Transverse colon (tissue), 4 donors: Measurements from ENCODE around the gene COMMD7. TPM values are rescaled to one million over a fixed set of nuclear protein-coding genes. Genes with fewer than 3 reads are reported as not detected.
"Not testable (repeated sequence)": the region's sequence is repeated elsewhere in the genome, so short reads cannot be mapped to it uniquely, and the experiment has no call there.

Experiments used
- DNase-seq: peaks from one replicate; pipeline ENCODE4 v3.0.0-alpha.2; 2019
- H3K27ac ChIP-seq, 4 donors: fragments of 200-600 bp; sonication (generic); 2 replicates each; pipeline ENCODE4 v1.5.1; 2016 to 2018; ENCODE audit warnings: inconsistent platforms in 4 of 4
- H3K27me3 ChIP-seq: fragments of 200-600 bp; sonication (generic); 2 replicates; pipeline ENCODE4 v1.5.1; 2017; ENCODE audit warnings: inconsistent platforms
- H3K36me3 ChIP-seq, 4 donors: fragments of 200-600 bp; sonication (generic); 2 replicates each; pipeline ENCODE4 v1.5.1; 2017 to 2019; ENCODE audit warnings: inconsistent platforms in 4 of 4
- H3K4me1 ChIP-seq, 4 donors: fragments of 200-600 bp; sonication (generic); 2 replicates each; pipeline ENCODE4 v1.5.1; 2017 to 2020; ENCODE audit warnings: inconsistent platforms in 4 of 4
- H3K4me3 ChIP-seq, 4 donors: fragments of 200-600 bp; sonication (generic); 1 replicate in 1 of 4; 2 replicates in 3 of 4; pipeline versions ENCODE4 v1.5.1 to v1.6.1; 2017 to 2019; ENCODE audit warnings: inconsistent platforms in 4 of 4
- H3K9me3 ChIP-seq, 2 donors: fragments of 200-600 bp; sonication (generic); 2 replicates each; pipeline ENCODE4 v1.5.1; 2017 to 2019; ENCODE audit warnings: inconsistent platforms in 2 of 2
- CTCF ChIP-seq, 5 experiments: fragments of 200-600 bp in 3 of 5; fragments of 450-650 bp in 2 of 5; sonication (generic) in 3 of 5; IDR thresholded peaks; 1 replicate in 2 of 5; 2 replicates in 3 of 5; pipeline ENCODE4 v1.5.1; 2016 to 2017; ENCODE audit warnings: antibody characterized with exemption in 5 of 5, inconsistent platforms in 3 of 5, mild to moderate bottlenecking in 2 of 5, moderate library complexity in 1 of 5
- EP300 ChIP-seq: sonication (generic); formaldehyde crosslinking; IDR thresholded peaks from one replicate; pipeline ENCODE4 v1.6.1; 2017; ENCODE audit warnings: antibody characterized with exemption, low read depth
- POLR2A ChIP-seq: fragments of 450-650 bp; IDR thresholded peaks from one replicate; pipeline ENCODE4 v1.6.1; 2016; ENCODE audit warnings: antibody characterized with exemption, mild to moderate bottlenecking, moderate library complexity
- POLR2AphosphoS5 ChIP-seq, 3 donors: sonication (generic); formaldehyde crosslinking; IDR thresholded peaks; one replicate each; pipeline ENCODE4 v1.6.1; 2016; ENCODE audit warnings: antibody characterized with exemption in 3 of 3
- WGBS, 2 donors: methylation state at CpG; one replicate each; pipeline ENCODE4 v1.1.5; 2018; ENCODE audit warnings: low coverage in 1 of 2; 5-methylcytosine and 5-hydroxymethylcytosine counted together
- in situ Hi-C, 4 donors: fragments of 200-750 bp; cut with MboI; loops; one replicate each; pipeline versions ENCODE4 v1.15.0 to v1.15.1; 2017; ENCODE audit warnings: low sequenced_read_pairs in 3 of 4, low pct_ligation_motif_present in 1 of 4, low pct_unique_long_range_greater_than_20kb in 1 of 4
- intact Hi-C: fragments of 100-400 bp; cut with DNase I; formaldehyde crosslinking; loops from one replicate; pipeline ENCODE4 v1.15.1; 2023; ENCODE audit warnings: low total_unique reads
- total RNA-seq, 4 donors: library from RNA; depleted of rRNA; stranded (reverse); fragments of >200 nt; gene quantifications; one replicate each; pipeline ENCODE4 v1.1.0, GENCODE V29; 2016

The COMMD7 gene
- total RNA-seq, 4 donors from 2014 or later = 14.3 to 24.8 (median 20.2) TPM

- intact Hi-C loops (no loop called here), in situ Hi-C loops (no loop called here)
- peaks cover 0 to 21% (median 6%) of the 10 kb centered on the region in 4 donors for H3K4me1 ChIP-seq
- WGBS, 2 donors = 48 to 65% methylated on average over 7 of the region's 7 CpGs
- no peaks in the 10 kb centered on the region for H3K9me3 ChIP-seq
- no peak for TF ChIP-seq POLR2A
- no peak for TF ChIP-seq CTCF (IDR thresholded peaks at IDR 0.05)
- no peak for TF ChIP-seq POLR2AphosphoS5 (IDR thresholded peaks at IDR 0.05)
- no peak for TF ChIP-seq EP300
- peak overlapping the region in 2 of 4 donors; percentile 30 to 31 for H3K27ac ChIP-seq
- no peaks in the 10 kb centered on the region for H3K27me3 ChIP-seq
- no peak for DNase-seq
- H3K4me3 ChIP-seq = no peak overlapping the region
- no peaks in the 10 kb centered on the region for H3K36me3 ChIP-seq
Observed at GRCh38 chr20:32737371-32738223, 5.7 kb downstream of the COMMD7 start.

GRCh38 chr20:32731882-32732266, 11.4 kb downstream of the COMMD7 start:
- Histone ChIP-seq H3K36me3 (no peaks in the 10 kb centered on the region), H3K27ac (no peak overlapping the region), H3K4me3 (no peak overlapping the region), H3K27me3 (no peaks in the 10 kb centered on the region), H3K4me1 (peaks cover 0 to 14% (median 9%) of the 10 kb centered on the region in 4 donors), H3K9me3 (no peaks in the 10 kb centered on the region)
- 87 to 89% methylated on average over 3 to 4 of the region's 4 CpGs for WGBS, 2 donors
- no peak for DNase-seq
- intact Hi-C loops = no loop called here
- no peak for TF ChIP-seq CTCF (IDR thresholded peaks at IDR 0.05)
- no peak for TF ChIP-seq EP300
- no peak for TF ChIP-seq POLR2A
- TF ChIP-seq POLR2AphosphoS5 (IDR thresholded peaks at IDR 0.05) = no peak
- in situ Hi-C loops = no loop called here

GRCh38 chr20:32729334-32729733, 13.9 kb downstream of the COMMD7 start:
- H3K27me3 ChIP-seq, H3K4me3 ChIP-seq, intact Hi-C loops, H3K9me3 ChIP-seq, H3K36me3 ChIP-seq, H3K27ac ChIP-seq, in situ Hi-C loops, DNase-seq: not testable (repeated sequence)
- peaks cover 0 to 12% (median 9%) of the 10 kb centered on the region in 4 donors for H3K4me1 ChIP-seq
- 98% methylated on average over 5 of the region's 5 CpGs; no CpG with 5 or more reads in 1 of the 2 donors for WGBS, 2 donors

GRCh38 chr20:32728435-32728834, 14.8 kb downstream of the COMMD7 start:
- H3K27me3 ChIP-seq, in situ Hi-C loops, DNase-seq, H3K9me3 ChIP-seq, H3K27ac ChIP-seq, intact Hi-C loops, H3K4me3 ChIP-seq, H3K36me3 ChIP-seq: not testable (repeated sequence)
- H3K4me1 ChIP-seq = peaks cover 0 to 12% (median 9%) of the 10 kb centered on the region in 4 donors
- 89 to 96% methylated on average over 4 to 6 of the region's 6 CpGs for WGBS, 2 donors

GRCh38 chr20:32727683-32728082, 15.6 kb downstream of the COMMD7 start:
- Histone ChIP-seq H3K9me3 (no peaks in the 10 kb centered on the region), H3K36me3 (peaks cover 0 to 4% (median 0%) of the 10 kb centered on the region in 4 donors), H3K27me3 (no peaks in the 10 kb centered on the region), H3K27ac (no peak overlapping the region), H3K4me1 (peaks cover 0 to 12% (median 9%) of the 10 kb centered on the region in 4 donors), H3K4me3 (no peak overlapping the region)
- no peak for DNase-seq
- WGBS, 2 donors = 68 to 77% methylated on average over 2 to 7 of the region's 7 CpGs
- no peak for TF ChIP-seq POLR2A
- no peak for TF ChIP-seq POLR2AphosphoS5 (IDR thresholded peaks at IDR 0.05)
- TF ChIP-seq EP300 = no peak
- TF ChIP-seq CTCF (IDR thresholded peaks at IDR 0.05) = no peak
- intact Hi-C loops = no loop called here
- in situ Hi-C loops = no loop called here
